HEK293 (cell line): ENCODE measurements around the gene MAN2A2.

Experiments used
- GLI4 ChIP-seq: fragments of 450-650 bp; formaldehyde crosslinking; IDR thresholded peaks from 2 replicates; pipeline ENCODE4 v1.5.1; 2016; ENCODE audit warnings: missing biosample characterization, missing genetic modification characterization
- ZNF132 ChIP-seq: fragments of 450-650 bp; formaldehyde crosslinking; IDR thresholded peaks from 2 replicates; pipeline ENCODE4 v1.5.1; 2017; ENCODE audit warnings: missing biosample characterization, missing genetic modification characterization, borderline replicate concordance
- ZNF274 ChIP-seq, 2 experiments: fragments of 200-500 bp in 1 of 2; fragments of 450-650 bp in 1 of 2; sonication (Bioruptor generic) in 1 of 2; formaldehyde crosslinking in 1 of 2; IDR thresholded peaks; 2 replicates each; pipeline versions ENCODE4 v1.5.1 to v1.6.1; 2014 to 2016; ENCODE audit warnings: borderline replicate concordance in 1 of 2, inconsistent platforms in 1 of 2, low read length in 1 of 2, missing biosample characterization in 1 of 2, missing genetic modification characterization in 1 of 2
- ZNF610 ChIP-seq: fragments of 450-650 bp; formaldehyde crosslinking; IDR thresholded peaks from 2 replicates; pipeline ENCODE4 v1.5.1; 2016; ENCODE audit warnings: missing biosample characterization, missing genetic modification characterization, borderline replicate concordance
- ZSCAN23 ChIP-seq: fragments of 450-650 bp; formaldehyde crosslinking; IDR thresholded peaks from 2 replicates; pipeline ENCODE4 v1.5.1; 2016; ENCODE audit warnings: missing biosample characterization, missing genetic modification characterization
- TF ChIP-seq, protein P1 (sequence below): fragments of 450-650 bp; formaldehyde crosslinking; IDR thresholded peaks from 2 replicates; pipeline ENCODE4 v1.5.1; 2016; ENCODE audit warnings: missing biosample characterization, missing genetic modification characterization
- TF ChIP-seq, protein P2 (sequence below): fragments of 450-650 bp; IDR thresholded peaks from 2 replicates; pipeline ENCODE4 v1.5.1; 2018; ENCODE audit warnings: missing biosample characterization, missing genetic modification characterization

DNA sequence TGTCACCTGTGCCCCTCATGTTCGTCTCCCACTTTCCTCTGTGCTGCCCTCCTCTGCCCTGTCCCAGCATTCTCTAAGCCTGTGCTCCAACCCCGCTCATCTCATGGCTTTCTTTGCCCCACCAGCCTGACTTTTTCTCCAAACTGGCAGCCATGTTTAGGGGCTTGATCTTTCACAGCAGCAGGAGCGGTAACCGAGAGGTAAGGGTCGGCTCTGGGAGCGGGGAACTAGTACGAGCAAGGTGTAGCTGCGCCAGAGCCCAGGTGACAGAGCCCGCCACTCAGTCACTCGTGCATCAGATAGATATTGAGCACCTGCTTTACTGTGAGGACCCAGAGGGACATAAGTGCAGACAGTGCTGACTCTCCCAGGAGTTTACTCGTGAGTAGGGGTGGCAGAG is 13.4 kb downstream of the MAN2A2 start:
- TF ChIP-seq GLI4 (no peak), ZNF132 (tag by site-specific recombination) (no peak), ZNF274 (IDR thresholded peaks at IDR 0.05; ENCODE audit: low read length) (no peak), ZNF274 (tag by site-specific recombination; IDR thresholded peaks at IDR 0.05; ENCODE audit: borderline replicate concordance) (no peak), ZNF610 (tag by site-specific recombination) (no peak), ZSCAN23 (tag by site-specific recombination) (no peak)
- TF ChIP-seq, protein P1, sequence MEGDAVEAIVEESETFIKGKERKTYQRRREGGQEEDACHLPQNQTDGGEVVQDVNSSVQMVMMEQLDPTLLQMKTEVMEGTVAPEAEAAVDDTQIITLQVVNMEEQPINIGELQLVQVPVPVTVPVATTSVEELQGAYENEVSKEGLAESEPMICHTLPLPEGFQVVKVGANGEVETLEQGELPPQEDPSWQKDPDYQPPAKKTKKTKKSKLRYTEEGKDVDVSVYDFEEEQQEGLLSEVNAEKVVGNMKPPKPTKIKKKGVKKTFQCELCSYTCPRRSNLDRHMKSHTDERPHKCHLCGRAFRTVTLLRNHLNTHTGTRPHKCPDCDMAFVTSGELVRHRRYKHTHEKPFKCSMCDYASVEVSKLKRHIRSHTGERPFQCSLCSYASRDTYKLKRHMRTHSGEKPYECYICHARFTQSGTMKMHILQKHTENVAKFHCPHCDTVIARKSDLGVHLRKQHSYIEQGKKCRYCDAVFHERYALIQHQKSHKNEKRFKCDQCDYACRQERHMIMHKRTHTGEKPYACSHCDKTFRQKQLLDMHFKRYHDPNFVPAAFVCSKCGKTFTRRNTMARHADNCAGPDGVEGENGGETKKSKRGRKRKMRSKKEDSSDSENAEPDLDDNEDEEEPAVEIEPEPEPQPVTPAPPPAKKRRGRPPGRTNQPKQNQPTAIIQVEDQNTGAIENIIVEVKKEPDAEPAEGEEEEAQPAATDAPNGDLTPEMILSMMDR (tag by site-specific recombination): no peak
- TF ChIP-seq, protein P2, sequence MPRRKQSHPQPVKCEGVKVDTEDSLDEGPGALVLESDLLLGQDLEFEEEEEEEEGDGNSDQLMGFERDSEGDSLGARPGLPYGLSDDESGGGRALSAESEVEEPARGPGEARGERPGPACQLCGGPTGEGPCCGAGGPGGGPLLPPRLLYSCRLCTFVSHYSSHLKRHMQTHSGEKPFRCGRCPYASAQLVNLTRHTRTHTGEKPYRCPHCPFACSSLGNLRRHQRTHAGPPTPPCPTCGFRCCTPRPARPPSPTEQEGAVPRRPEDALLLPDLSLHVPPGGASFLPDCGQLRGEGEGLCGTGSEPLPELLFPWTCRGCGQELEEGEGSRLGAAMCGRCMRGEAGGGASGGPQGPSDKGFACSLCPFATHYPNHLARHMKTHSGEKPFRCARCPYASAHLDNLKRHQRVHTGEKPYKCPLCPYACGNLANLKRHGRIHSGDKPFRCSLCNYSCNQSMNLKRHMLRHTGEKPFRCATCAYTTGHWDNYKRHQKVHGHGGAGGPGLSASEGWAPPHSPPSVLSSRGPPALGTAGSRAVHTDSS (tag by site-specific recombination): no peak
